SK-N-SH (cell line): ENCODE data around the gene SERPINI1. TPM values are rescaled to one million over a fixed set of nuclear protein-coding genes. Genes with fewer than 3 reads are reported as not detected.

ENCODE experiments used
- CTCF ChIA-PET: fragments of 300-600, 350-600 bp; formaldehyde crosslinking; extraction: SDS; loops from one replicate; lab custom pipeline; 2021; lab: Yijun Ruan, JAX
- POLR2A ChIA-PET: fragments of 350-600 bp; sonication (Branson Sonifier 250); formaldehyde crosslinking; extraction: SDS; loops from one replicate; lab custom pipeline; 2020; ENCODE audit warnings: antibody characterized with exemption, inconsistent platforms; lab: Yijun Ruan, JAX
- DNase-seq: peaks from one replicate; pipeline ENCODE4 v3.0.0; 2012
- H2AFZ ChIP-seq: fragments of 200-600 bp; sonication (generic); 2 replicates; pipeline ENCODE4 v1.8.1; 2016; ENCODE audit warnings: antibody characterized with exemption, mild to moderate bottlenecking, low read depth
- H3F3A ChIP-seq: fragments of 200-600 bp; sonication (generic); replicated peaks from 2 replicates; pipeline ENCODE3; 2016; ENCODE audit warnings: antibody characterized with exemption, mild to moderate bottlenecking; ENCODE audit not compliant: insufficient read depth
- H3K27ac ChIP-seq, 2 experiments: fragments of 200-500 bp in 1 of 2; fragments of 200-600 bp in 1 of 2; sonication (Bioruptor generic) in 1 of 2; sonication (generic), shearing (Covaris generic) in 1 of 2; 2 replicates each; pipeline versions ENCODE4 v1.5.1 to v1.6.1; 2014 to 2016; ENCODE audit warnings: low read depth in 2 of 2, inconsistent platforms in 1 of 2, low read length in 1 of 2, mild to moderate bottlenecking in 1 of 2, mixed read lengths in 1 of 2
- H3K27me3 ChIP-seq: fragments of 200-600 bp; sonication (generic), shearing (Covaris generic); 2 replicates; pipeline ENCODE4 v1.6.1; 2016; ENCODE audit warnings: mixed run types; ENCODE audit not compliant: insufficient read depth
- H3K36me3 ChIP-seq, 2 experiments: fragments of 200-500 bp in 1 of 2; fragments of 200-600 bp in 1 of 2; sonication (Bioruptor generic) in 1 of 2; sonication (generic) in 1 of 2; replicated peaks in 1 of 2; 2 replicates each; pipeline versions ENCODE3 to v1.5.1; 2014 to 2016; ENCODE audit warnings: low read length in 1 of 2, mild to moderate bottlenecking in 1 of 2; ENCODE audit not compliant: insufficient read depth in 2 of 2, control insufficient read depth in 1 of 2
- H3K4me1 ChIP-seq, 2 experiments: fragments of 200-500 bp in 1 of 2; fragments of 200-600 bp in 1 of 2; sonication (Bioruptor generic) in 1 of 2; sonication (generic), shearing (Covaris generic) in 1 of 2; 2 replicates each; pipeline versions ENCODE4 v1.5.1 to v1.6.1; 2014 to 2016; ENCODE audit warnings: low read depth in 1 of 2, low read length in 1 of 2, mixed run types in 1 of 2; ENCODE audit not compliant: insufficient read depth in 2 of 2, control insufficient read depth in 1 of 2
- H3K4me2 ChIP-seq: fragments of 200-600 bp; sonication (generic), shearing (Covaris generic); 2 replicates; pipeline ENCODE4 v1.6.1; 2017; ENCODE audit warnings: mixed run types
- H3K4me3 ChIP-seq, 2 experiments: fragments of 200-500 bp in 1 of 2; fragments of 200-600 bp in 1 of 2; sonication (Bioruptor generic) in 1 of 2; sonication (generic), shearing (Covaris generic) in 1 of 2; 2 replicates each; pipeline versions ENCODE4 v1.5.1 to v1.8.1; 2014 to 2016; ENCODE audit warnings: low read depth in 2 of 2, inconsistent platforms in 1 of 2, low read length in 1 of 2, mild to moderate bottlenecking in 1 of 2, mixed read lengths in 1 of 2, moderate library complexity in 1 of 2
- H3K79me2 ChIP-seq: fragments of 200-600 bp; sonication (generic); 2 replicates; pipeline ENCODE4 v1.8.1; 2017; ENCODE audit warnings: mild to moderate bottlenecking; ENCODE audit not compliant: insufficient read depth
- H3K9ac ChIP-seq: fragments of 200-600 bp; sonication (generic); 2 replicates; pipeline ENCODE4 v1.6.1; 2017; ENCODE audit warnings: mixed run types
- H3K9me2 ChIP-seq: fragments of 200-600 bp; sonication (generic); 2 replicates; pipeline ENCODE4 v1.6.1; 2017; ENCODE audit warnings: mixed run types
- H3K9me3 ChIP-seq: fragments of 200-600 bp; sonication (generic); 2 replicates; pipeline ENCODE4 v1.6.1; 2017; ENCODE audit warnings: mixed run types, mild to moderate bottlenecking, moderate library complexity
- H4K20me1 ChIP-seq: fragments of 200-600 bp; sonication (generic); 2 replicates; pipeline ENCODE4 v1.6.1; 2017; ENCODE audit warnings: mild to moderate bottlenecking, mixed run types; ENCODE audit not compliant: insufficient read depth
- CTCF ChIP-seq: fragments of 200-600 bp; sonication (generic); IDR thresholded peaks from 2 replicates; pipeline ENCODE4 v1.6.1; 2017; ENCODE audit warnings: antibody characterized with exemption, mild to moderate bottlenecking, moderate library complexity
- ELF1 ChIP-seq: IDR thresholded peaks from 2 replicates; pipeline ENCODE4 v1.4.0; 2012
- EP300 ChIP-seq, 2 experiments: IDR thresholded peaks; 2 replicates each; pipeline versions ENCODE4 v1.4.0 to v1.6.1; 2012; ENCODE audit warnings: borderline replicate concordance in 1 of 2, low read depth in 1 of 2, low read length in 1 of 2
- FOXJ3 ChIP-seq: sonication (generic); formaldehyde crosslinking; IDR thresholded peaks from 2 replicates; pipeline ENCODE4 v1.5.1; 2020; ENCODE audit warnings: mild to moderate bottlenecking, missing genetic modification reagents
- FOXM1 ChIP-seq: IDR thresholded peaks from 2 replicates; pipeline ENCODE4 v1.4.0; 2012; ENCODE audit warnings: low read depth, mild to moderate bottlenecking
- GABPA ChIP-seq: IDR thresholded peaks from 2 replicates; pipeline ENCODE4 v1.4.0; 2012; ENCODE audit warnings: low read depth, mild to moderate bottlenecking
- JUND ChIP-seq: IDR thresholded peaks from 2 replicates; pipeline ENCODE4 v1.4.0; 2012
- MEF2A ChIP-seq: IDR thresholded peaks from 2 replicates; pipeline ENCODE4 v1.4.0; 2012; ENCODE audit warnings: low read depth, borderline replicate concordance
- NRF1 ChIP-seq: IDR thresholded peaks from 2 replicates; pipeline ENCODE4 v1.6.1; 2012; ENCODE audit warnings: low read depth, mild to moderate bottlenecking, low read length
- RAD21 ChIP-seq: IDR thresholded peaks from 2 replicates; pipeline ENCODE4 v1.6.1; 2012; ENCODE audit warnings: mild to moderate bottlenecking, low read length
- RCOR1 ChIP-seq: fragments of 150-350 bp; IDR thresholded peaks from 2 replicates; pipeline ENCODE4 v1.6.1; 2017; ENCODE audit warnings: antibody characterized with exemption, low read length
- REST ChIP-seq: IDR thresholded peaks from 2 replicates; pipeline ENCODE4 v1.6.1; 2012; ENCODE audit warnings: mild to moderate bottlenecking, low read depth, low read length, moderate library complexity
- RFX5 ChIP-seq: IDR thresholded peaks from 2 replicates; pipeline ENCODE4 v1.6.1; 2012; ENCODE audit warnings: mild to moderate bottlenecking, improper control_type of control experiment, low read length
- SIN3A ChIP-seq: IDR thresholded peaks from 2 replicates; pipeline ENCODE4 v1.6.1; 2012; ENCODE audit warnings: low read depth, mild to moderate bottlenecking, low read length, moderate library complexity, borderline replicate concordance
- SMC3 ChIP-seq: IDR thresholded peaks from 2 replicates; pipeline ENCODE4 v1.6.1; 2012; ENCODE audit warnings: low read depth, low read length, improper control_type of control experiment
- TAF1 ChIP-seq: IDR thresholded peaks from 2 replicates; pipeline ENCODE4 v1.6.1; 2012; ENCODE audit warnings: low read depth, mild to moderate bottlenecking, low read length, moderate library complexity, borderline replicate concordance
- TCF12 ChIP-seq: IDR thresholded peaks from 2 replicates; pipeline ENCODE4 v1.4.0; 2012
- TEAD4 ChIP-seq: IDR thresholded peaks from 2 replicates; pipeline ENCODE4 v1.4.0; 2012; ENCODE audit warnings: mild to moderate bottlenecking, borderline replicate concordance; ENCODE audit not compliant: insufficient read depth
- YY1 ChIP-seq: IDR thresholded peaks from 2 replicates; pipeline ENCODE4 v1.4.0; 2012; ENCODE audit warnings: low read depth, mild to moderate bottlenecking
- WGBS: methylation state at CpG from one replicate; pipeline ENCODE4 v1.1.6; 2017; ENCODE audit warnings: low lambda C conversion rate; 5-methylcytosine and 5-hydroxymethylcytosine counted together
- polyA plus RNA-seq, 3 experiments: library from polyadenylated mRNA; depleted of rRNA; stranded (reverse); fragments of >200 nt; gene quantifications; 2 replicates each; pipeline ENCODE4 v1.2.3, GENCODE V29; 2012

SERPINI1 gene
- polyA plus RNA-seq, 1 of the 3 experiments (the other 2 are of a cell fraction), result 1.9 TPM

GRCh38 chr3:167829071-167829470 is 93.5 kb downstream of the SERPINI1 start:
- no peaks in the 10 kb centered on the region for H3K36me3 ChIP-seq
- no peak overlapping the region for H3K4me2 ChIP-seq
- no peaks in the 10 kb centered on the region for H3F3A ChIP-seq
- H4K20me1 ChIP-seq, result no peaks in the 10 kb centered on the region
- no peak overlapping the region for H3K9ac ChIP-seq
- TF ChIP-seq GABPA (no peak), TAF1 (no peak), TCF12 (no peak), TEAD4 (no peak), RFX5 (no peak)
- DNase-seq, result no peak
- H3K9me2 ChIP-seq, result no peaks in the 10 kb centered on the region
- H3K9me3 ChIP-seq, result no peaks in the 10 kb centered on the region
- H3K4me1 ChIP-seq, result no peaks in the 10 kb centered on the region
- 75% methylated on average over 2 of the region's 2 CpGs for WGBS
- H3K27me3 ChIP-seq, result no peaks in the 10 kb centered on the region
- no peaks in the 10 kb centered on the region for H3K79me2 ChIP-seq
- H3K27ac ChIP-seq, result no peak overlapping the region
- H3K4me3 ChIP-seq, result no peak overlapping the region
- ChIA-PET CTCF (no interaction called here), POLR2A (no interaction called here)
- H2AFZ ChIP-seq, result no peak overlapping the region

- Histone ChIP-seq H3K9me3 (no peaks in the 10 kb centered on the region), H3K79me2 (no peaks in the 10 kb centered on the region), H2AFZ (no peak overlapping the region), H3K27me3 (no peaks in the 10 kb centered on the region), H3F3A (no peaks in the 10 kb centered on the region), H3K27ac (no peak overlapping the region), H3K4me1 (no peaks in the 10 kb centered on the region), H3K4me2 (no peak overlapping the region), H3K9ac (no peak overlapping the region), H3K36me3 (no peaks in the 10 kb centered on the region), H4K20me1 (no peaks in the 10 kb centered on the region), H3K9me2 (no peaks in the 10 kb centered on the region), H3K4me3 (no peak overlapping the region)
- ChIA-PET POLR2A (no interaction called here), CTCF (interaction anchor here (0.6 kb wide), 2 partner anchors 152 to 450 kb away, joined by 3 read pairs; no protein-coding TSS in a partner anchor)
- DNase-seq, result no peak
- WGBS, result 45% methylated on average over 1 of the region's 4 CpGs
- TF ChIP-seq ELF1, result no peak
- TF ChIP-seq EP300 (IDR thresholded peaks at IDR 0.05; ENCODE audit: borderline replicate concordance in 1 of 2, low read depth in 1 of 2, low read length in 1 of 2), result no peak
- no peak for TF ChIP-seq TCF12
Observed at GRCh38 chr3:167830007-167830406, 94.5 kb downstream of the SERPINI1 start.

GRCh38 chr3:167835359-167835758 is 99.8 kb downstream of the SERPINI1 start:
- ChIA-PET POLR2A (no interaction called here), CTCF (interaction anchor here (0.9 to 1.8 kb wide), 2 partner anchors 20 to 205 kb away, joined by 4 read pairs; no protein-coding TSS in a partner anchor)
- no peaks in the 10 kb centered on the region for H3K9me3 ChIP-seq
- no peaks in the 10 kb centered on the region for H4K20me1 ChIP-seq
- WGBS, result 54% methylated on average over 5 of the region's 5 CpGs
- no peak overlapping the region for H3K4me2 ChIP-seq
- no peak overlapping the region for H2AFZ ChIP-seq
- H3K79me2 ChIP-seq, result no peaks in the 10 kb centered on the region
- DNase-seq, result no peak
- H3K4me1 ChIP-seq, result no peaks in the 10 kb centered on the region
- H3K9ac ChIP-seq, result no peak overlapping the region
- no peaks in the 10 kb centered on the region for H3K36me3 ChIP-seq
- no peaks in the 10 kb centered on the region for H3K9me2 ChIP-seq
- H3K27me3 ChIP-seq, result no peaks in the 10 kb centered on the region
- H3K4me3 ChIP-seq, result no peak overlapping the region
- no peak overlapping the region for H3K27ac ChIP-seq
- H3F3A ChIP-seq, result no peaks in the 10 kb centered on the region
- TF ChIP-seq SMC3 (no peak), REST (no peak), FOXJ3 (CRISPR knock-in tag) (no peak), SIN3A (no peak), CTCF (no peak), FOXM1 (no peak), GABPA (no peak), EP300 (IDR thresholded peaks at IDR 0.05; ENCODE audit: borderline replicate concordance in 1 of 2, low read depth in 1 of 2, low read length in 1 of 2) (no peak), RCOR1 (no peak), JUND (no peak), MEF2A (no peak), NRF1 (no peak), YY1 (no peak), TAF1 (no peak), RAD21 (no peak)
